ENCODE data around the gene MRPL20.
"Not testable (repeated sequence)": the region's sequence is repeated elsewhere in the genome, so short reads cannot be mapped to it uniquely, and the experiment has no call there.

The MRPL20 gene

DNA sequence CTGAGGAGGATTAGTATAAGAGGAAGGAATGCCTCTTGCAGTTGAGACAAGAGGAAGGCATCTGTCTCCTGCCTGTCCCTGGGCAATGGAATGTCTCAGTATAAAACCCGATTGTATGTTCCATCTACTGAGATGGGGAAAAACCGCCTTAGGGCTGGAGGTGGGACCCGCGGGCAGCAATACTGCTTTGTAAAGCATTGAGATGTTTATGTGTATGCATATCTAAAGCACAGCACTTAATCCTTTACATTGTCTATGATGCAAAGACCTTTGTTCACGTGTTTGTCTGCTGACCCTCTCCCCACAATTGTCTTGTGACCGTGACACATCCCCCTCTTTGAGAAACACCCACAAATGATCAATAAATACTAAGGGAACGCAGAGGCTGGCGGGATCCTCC lies 3.1 kb upstream of the MRPL20 start:
- H3K4me2 ChIP-seq (ENCODE audit: low read length); DNase-seq; H2BK120ac ChIP-seq (ENCODE audit: insufficient read depth, low read length, poor library complexity); H2BK12ac ChIP-seq (ENCODE audit: low read length); H3K23ac ChIP-seq (ENCODE audit: low read length); H2AFZ ChIP-seq (ENCODE audit: insufficient read depth, low read length, poor library complexity); H2BK5ac ChIP-seq (ENCODE audit: low read depth, low read length, poor library complexity); H3K14ac ChIP-seq (ENCODE audit: low read length); H3K4me3 ChIP-seq (ENCODE audit: low read depth, low read length); H3K9ac ChIP-seq (ENCODE audit: low read length); H3K9me3 ChIP-seq (ENCODE audit: insufficient read depth, low read depth, low read length); H2AK5ac ChIP-seq (ENCODE audit: low read length); H3K18ac ChIP-seq (ENCODE audit: low read length); H3K4ac ChIP-seq (ENCODE audit: low read depth, low read length); H3K27ac ChIP-seq (ENCODE audit: low read depth, low read length); H4K12ac ChIP-seq (ENCODE audit: low read depth, low read length); H3K27me3 ChIP-seq (ENCODE audit: insufficient read depth, low read length); H4K91ac ChIP-seq (ENCODE audit: low read depth, low read length); H4K8ac ChIP-seq (ENCODE audit: low read depth, low read length): not testable (repeated sequence)
- H3K79me1 ChIP-seq (ENCODE audit: low read length) = peaks cover 12% of the 10 kb centered on the region
- peaks cover 11 to 14% of the 10 kb centered on the region in 2 experiments for H3K4me1 ChIP-seq (ENCODE audit: control insufficient read depth in 1 of 2, insufficient read depth in 2 of 2, low read length in 2 of 2)
- H3K79me2 ChIP-seq (ENCODE audit: control insufficient read depth, insufficient read depth, low read length, poor library complexity) = peaks cover 17% of the 10 kb centered on the region
- WGBS (ENCODE audit: extremely low coverage, insufficient coverage, insufficient read length) = no CpG with 5 or more reads among the region's 8 CpGs
- peaks cover 8 to 15% of the 10 kb centered on the region in 2 experiments for H3K36me3 ChIP-seq (ENCODE audit: control insufficient read depth in 1 of 2, insufficient read depth in 2 of 2, low read length in 2 of 2)

DNA sequence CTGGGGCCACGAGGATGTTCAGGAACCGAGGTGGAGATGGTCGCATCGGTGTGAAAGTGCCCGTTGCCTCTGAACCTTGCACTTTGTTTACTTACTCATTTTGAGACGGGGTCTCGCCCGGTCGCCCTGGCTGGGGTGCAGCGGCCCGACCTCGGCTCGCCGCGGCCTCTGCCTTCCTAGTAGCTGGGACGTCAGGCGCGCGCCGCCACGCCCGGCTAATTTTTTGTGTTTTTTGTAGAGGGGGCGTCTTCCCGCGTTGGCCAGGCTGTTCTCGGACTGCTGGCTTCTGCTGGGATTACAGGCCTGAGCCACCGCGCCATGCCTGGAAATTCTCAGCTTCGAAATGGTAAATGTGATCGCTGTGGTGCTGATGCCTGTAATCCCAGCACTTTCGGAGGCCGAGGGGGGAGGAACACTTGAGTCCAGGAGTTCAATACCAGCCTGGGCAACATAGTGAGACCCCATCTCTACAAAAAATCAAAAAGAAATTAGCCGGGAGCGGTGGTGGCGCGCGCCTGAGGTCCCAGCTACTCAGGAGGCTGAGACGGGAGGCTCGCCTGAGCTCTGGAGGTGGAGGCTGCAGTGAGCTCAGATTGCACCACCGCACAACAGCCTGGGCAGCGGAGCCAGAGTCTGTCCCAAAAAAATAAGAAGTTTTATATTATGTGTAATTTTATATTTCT lies 684 bp upstream of the MRPL20 start:
- H3K4me3 ChIP-seq (ENCODE audit: low read depth, low read length) = peak overlapping the region; percentile 91
- peak overlapping the region; percentile 96 for H3K14ac ChIP-seq (ENCODE audit: low read length)
- H3K36me3 ChIP-seq (ENCODE audit: control insufficient read depth in 1 of 2, insufficient read depth in 2 of 2, low read length in 2 of 2) = peaks cover 25 to 27% of the 10 kb centered on the region in 2 experiments
- H3K18ac ChIP-seq (ENCODE audit: low read length) = peak overlapping the region; percentile 88
- peaks cover 17% of the 10 kb centered on the region for H3K79me2 ChIP-seq (ENCODE audit: control insufficient read depth, insufficient read depth, low read length, poor library complexity)
- peaks cover 11 to 14% of the 10 kb centered on the region in 2 experiments for H3K4me1 ChIP-seq (ENCODE audit: control insufficient read depth in 1 of 2, insufficient read depth in 2 of 2, low read length in 2 of 2)
- peak overlapping the region; percentile 96 for H3K4ac ChIP-seq (ENCODE audit: low read depth, low read length)
- no peak overlapping the region for H2BK12ac ChIP-seq (ENCODE audit: low read length)
- peak overlapping the region; percentile 78 for H3K27ac ChIP-seq (ENCODE audit: low read depth, low read length)
- peak overlapping the region; percentile 97 for H4K8ac ChIP-seq (ENCODE audit: low read depth, low read length)
- peak overlapping the region; percentile 55 for H3K4me2 ChIP-seq (ENCODE audit: low read length)
- peaks cover 12% of the 10 kb centered on the region for H3K79me1 ChIP-seq (ENCODE audit: low read length)
- H4K12ac ChIP-seq (ENCODE audit: low read depth, low read length) = peak overlapping the region; percentile 87
- H2AFZ ChIP-seq (ENCODE audit: insufficient read depth, low read length, poor library complexity) = peak overlapping the region; percentile 68
- no peaks in the 10 kb centered on the region for H3K27me3 ChIP-seq (ENCODE audit: insufficient read depth, low read length)
- H3K9ac ChIP-seq (ENCODE audit: low read length) = peak overlapping the region; percentile 93
- peak; percentile 30 to 64 for DNase-seq
- peak overlapping the region; percentile 87 for H2AK5ac ChIP-seq (ENCODE audit: low read length)
- H3K23ac ChIP-seq (ENCODE audit: low read length) = no peak overlapping the region
- peaks cover 2% of the 10 kb centered on the region for H3K9me3 ChIP-seq (ENCODE audit: insufficient read depth, low read depth, low read length)
- peak overlapping the region; percentile 95 for H4K91ac ChIP-seq (ENCODE audit: low read depth, low read length)
- H2BK120ac ChIP-seq (ENCODE audit: insufficient read depth, low read length, poor library complexity) = peak overlapping the region; percentile 79
- peak overlapping the region; percentile 91 for H2BK5ac ChIP-seq (ENCODE audit: low read depth, low read length, poor library complexity)
- WGBS (ENCODE audit: extremely low coverage, insufficient coverage, insufficient read length) = no CpG with 5 or more reads among the region's 41 CpGs

DNA sequence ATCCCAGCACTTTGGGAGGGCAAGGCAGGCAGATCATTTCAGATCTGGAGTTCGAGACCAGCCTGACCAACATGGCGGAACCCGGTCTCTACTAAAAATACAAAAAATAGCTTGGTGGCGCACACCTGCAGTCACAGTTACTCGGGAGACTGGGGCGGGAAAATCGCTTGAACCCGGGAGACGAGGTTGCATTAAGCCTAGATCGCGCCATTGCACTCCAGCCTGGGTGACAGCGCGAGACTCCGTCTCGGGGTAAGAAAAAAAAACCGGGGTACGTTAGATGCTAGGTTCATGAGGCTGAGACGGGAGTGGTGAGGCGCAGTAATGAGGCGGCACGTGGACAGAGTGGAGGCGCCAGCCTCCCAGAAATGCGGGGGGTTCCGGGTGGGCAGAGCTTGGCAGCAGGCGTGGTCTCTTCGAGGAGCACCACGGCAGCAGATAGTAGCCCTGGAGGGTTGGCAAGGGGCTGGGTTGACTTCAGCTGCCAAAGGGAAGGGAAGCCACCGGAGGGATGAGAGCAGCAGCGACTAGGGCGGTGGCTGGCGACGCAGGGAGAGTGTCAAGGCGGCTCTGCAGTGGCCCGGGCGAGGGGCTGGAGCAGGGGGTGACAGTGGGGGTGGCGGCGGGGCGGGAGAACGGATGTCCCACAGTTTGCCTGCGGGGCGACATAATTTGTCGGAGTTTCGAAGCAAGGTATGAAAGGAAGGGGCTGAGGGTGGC lies 832 bp downstream of the MRPL20 start:
- WGBS (ENCODE audit: extremely low coverage, insufficient coverage, insufficient read length) = no CpG with 5 or more reads among the region's 43 CpGs
- peak overlapping the region; percentile 98 for H2AK5ac ChIP-seq (ENCODE audit: low read length)
- peak overlapping the region; percentile 88 for H3K4me2 ChIP-seq (ENCODE audit: low read length)

DNA sequence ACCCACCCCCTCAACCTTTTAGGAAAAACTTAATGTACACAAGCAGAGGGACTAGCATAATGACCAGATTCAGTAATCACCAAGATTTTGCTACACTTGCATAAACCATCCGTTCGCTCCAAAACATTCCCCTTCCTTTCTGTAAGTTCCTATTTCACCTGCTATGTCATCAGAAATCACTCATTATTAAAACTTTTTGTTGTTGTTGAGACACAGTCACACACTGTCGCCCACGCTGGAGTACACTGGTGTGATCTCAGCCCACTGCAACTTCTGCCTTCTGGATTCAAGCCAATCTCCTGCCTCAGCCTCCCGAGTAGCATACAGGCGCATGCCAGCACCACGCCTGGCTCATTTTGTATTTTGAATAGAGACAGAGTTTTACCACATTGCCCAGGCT lies 3.4 kb downstream of the MRPL20 start:
- Histone ChIP-seq H3K79me2 (ENCODE audit: control insufficient read depth, insufficient read depth, low read length, poor library complexity) (peaks cover 30% of the 10 kb centered on the region), H3K4me1 (ENCODE audit: control insufficient read depth in 1 of 2, insufficient read depth in 2 of 2, low read length in 2 of 2) (peaks cover 16 to 18% of the 10 kb centered on the region in 2 experiments), H3K27ac (ENCODE audit: low read depth, low read length) (no peak overlapping the region), H2BK12ac (ENCODE audit: low read length) (no peak overlapping the region), H4K91ac (ENCODE audit: low read depth, low read length) (no peak overlapping the region), H3K18ac (ENCODE audit: low read length) (no peak overlapping the region), H4K12ac (ENCODE audit: low read depth, low read length) (no peak overlapping the region), H3K23ac (ENCODE audit: low read length) (no peak overlapping the region), H2BK5ac (ENCODE audit: low read depth, low read length, poor library complexity) (no peak overlapping the region), H2AFZ (ENCODE audit: insufficient read depth, low read length, poor library complexity) (no peak overlapping the region), H3K9ac (ENCODE audit: low read length) (no peak overlapping the region), H3K4ac (ENCODE audit: low read depth, low read length) (no peak overlapping the region), H2BK120ac (ENCODE audit: insufficient read depth, low read length, poor library complexity) (no peak overlapping the region), H3K4me3 (ENCODE audit: low read depth, low read length) (no peak overlapping the region), H2AK5ac (ENCODE audit: low read length) (no peak overlapping the region), H3K14ac (ENCODE audit: low read length) (no peak overlapping the region), H3K27me3 (ENCODE audit: insufficient read depth, low read length) (no peaks in the 10 kb centered on the region), H4K8ac (ENCODE audit: low read depth, low read length) (no peak overlapping the region), H3K79me1 (ENCODE audit: low read length) (peaks cover 22% of the 10 kb centered on the region), H3K4me2 (ENCODE audit: low read length) (no peak overlapping the region), H3K36me3 (ENCODE audit: control insufficient read depth in 1 of 2, insufficient read depth in 2 of 2, low read length in 2 of 2) (peaks cover 44 to 50% of the 10 kb centered on the region in 2 experiments), H3K9me3 (ENCODE audit: insufficient read depth, low read depth, low read length) (no peaks in the 10 kb centered on the region)
- WGBS (ENCODE audit: extremely low coverage, insufficient coverage, insufficient read length) = 100% methylated on average over 2 of the region's 7 CpGs
- DNase-seq = no peak

More for the DNA sequence above, 832 bp downstream of the MRPL20 start:
- Histone ChIP-seq H2BK120ac (ENCODE audit: insufficient read depth, low read length, poor library complexity) (peak overlapping the region; percentile 80), H4K8ac (ENCODE audit: low read depth, low read length) (peak overlapping the region; percentile 98), H3K4me3 (ENCODE audit: low read depth, low read length) (peak overlapping the region; percentile 91), H3K27me3 (ENCODE audit: insufficient read depth, low read length) (no peaks in the 10 kb centered on the region), H3K9me3 (ENCODE audit: insufficient read depth, low read depth, low read length) (no peaks in the 10 kb centered on the region), H3K79me2 (ENCODE audit: control insufficient read depth, insufficient read depth, low read length, poor library complexity) (peaks cover 17% of the 10 kb centered on the region), H3K27ac (ENCODE audit: low read depth, low read length) (no peak overlapping the region), H2BK12ac (ENCODE audit: low read length) (peak overlapping the region; percentile 10), H3K18ac (ENCODE audit: low read length) (peak overlapping the region; percentile 79), H3K36me3 (ENCODE audit: control insufficient read depth in 1 of 2, insufficient read depth in 2 of 2, low read length in 2 of 2) (peaks cover 40 to 41% of the 10 kb centered on the region in 2 experiments), H4K91ac (ENCODE audit: low read depth, low read length) (peak overlapping the region; percentile 89), H3K23ac (ENCODE audit: low read length) (no peak overlapping the region), H2AFZ (ENCODE audit: insufficient read depth, low read length, poor library complexity) (peak overlapping the region; percentile 87), H3K4me1 (ENCODE audit: control insufficient read depth in 1 of 2, insufficient read depth in 2 of 2, low read length in 2 of 2) (peaks cover 11 to 14% of the 10 kb centered on the region in 2 experiments), H3K9ac (ENCODE audit: low read length) (peak overlapping the region; percentile 92), H3K79me1 (ENCODE audit: low read length) (peaks cover 12% of the 10 kb centered on the region), H3K4ac (ENCODE audit: low read depth, low read length) (peak overlapping the region; percentile 93), H4K12ac (ENCODE audit: low read depth, low read length) (peak overlapping the region; percentile 99), H3K14ac (ENCODE audit: low read length) (peak overlapping the region; percentile 93), H2BK5ac (ENCODE audit: low read depth, low read length, poor library complexity) (no peak overlapping the region)
- no peak for DNase-seq

Data from trophoblast cell (in vitro differentiated cells and primary cell).